Spleen (tissue), 13 donors: ENCODE results near the gene TIMM8A. TPM values are rescaled to one million over a fixed set of nuclear protein-coding genes. Genes with fewer than 3 reads are reported as not detected.

Experiments used
- DNase-seq: peaks from one replicate; pipeline ENCODE4 v3.0.0-alpha.2; 2020
- H3K27ac ChIP-seq, 8 donors: fragments of 200-600 bp; sonication (generic) in 7 of 8; 1 replicate in 4 of 8; 2 replicates in 4 of 8; pipeline versions ENCODE4 v1.5.0 to v1.8.0; 2016 to 2021; ENCODE audit warnings: inconsistent platforms in 4 of 8, mild to moderate bottlenecking in 4 of 8, moderate library complexity in 1 of 8
- H3K27me3 ChIP-seq, 7 donors: fragments of 200-600 bp; sonication (generic) in 6 of 7; replicated peaks in 1 of 7; 1 replicate in 4 of 7; 2 replicates in 3 of 7; pipeline versions ENCODE4 v1.5.0 to v1.8.0; 2016 to 2021; ENCODE audit warnings: inconsistent platforms in 3 of 7, mild to moderate bottlenecking in 1 of 7
- H3K36me3 ChIP-seq, 6 donors: fragments of 200-600 bp; sonication (generic) in 5 of 6; 1 replicate in 4 of 6; 2 replicates in 2 of 6; pipeline versions ENCODE4 v1.5.0 to v1.8.0; 2016 to 2021; ENCODE audit warnings: inconsistent platforms in 2 of 6
- H3K4me1 ChIP-seq, 6 donors: fragments of 200-600 bp; sonication (generic) in 5 of 6; 1 replicate in 3 of 6; 2 replicates in 3 of 6; pipeline versions ENCODE4 v1.5.0 to v1.8.0; 2016 to 2021; ENCODE audit warnings: inconsistent platforms in 3 of 6
- H3K4me3 ChIP-seq, 8 donors: fragments of 200-600 bp; sonication (generic) in 7 of 8; 1 replicate in 4 of 8; 2 replicates in 4 of 8; pipeline versions ENCODE4 v1.5.0 to v1.8.0; 2016 to 2021; ENCODE audit warnings: inconsistent platforms in 4 of 8, mild to moderate bottlenecking in 4 of 8, moderate library complexity in 2 of 8
- H3K9me3 ChIP-seq, 8 donors: fragments of 200-600 bp; sonication (generic) in 7 of 8; 1 replicate in 4 of 8; 2 replicates in 4 of 8; pipeline versions ENCODE4 v1.5.0 to v1.8.0; 2016 to 2021; ENCODE audit warnings: inconsistent platforms in 4 of 8
- CTCF ChIP-seq, 11 experiments: fragments of 200-600 bp in 7 of 11; fragments of 450-650 bp in 4 of 11; sonication (generic) in 4 of 11; IDR thresholded peaks in 8 of 11; conservative IDR thresholded peaks in 3 of 11; 1 replicate in 7 of 11; 2 replicates in 4 of 11; pipeline versions ENCODE4 v1.4.0 to v1.8.0; 2016 to 2021; ENCODE audit warnings: antibody characterized with exemption in 11 of 11, inconsistent platforms in 4 of 11, mild to moderate bottlenecking in 1 of 11
- POLR2A ChIP-seq, 3 donors: fragments of 450-650 bp; IDR thresholded peaks; one replicate each; pipeline ENCODE4 v1.5.1; 2017; ENCODE audit warnings: antibody characterized with exemption in 3 of 3, mild to moderate bottlenecking in 1 of 3
- POLR2AphosphoS5 ChIP-seq, 3 donors: sonication (generic); formaldehyde crosslinking; IDR thresholded peaks; one replicate each; pipeline ENCODE4 v1.5.1; 2017; ENCODE audit warnings: antibody characterized with exemption in 3 of 3
- WGBS, 5 donors: extraction: QIAGEN DNeasy Blood & Tissue Kit in 3 of 5; methylation state at CpG; one replicate each; pipeline versions ENCODE4 v1.1.5 to v1.1.7; 2013 to 2018; 5-methylcytosine and 5-hydroxymethylcytosine counted together
- intact Hi-C: fragments of 100-400 bp; cut with DNase I; formaldehyde crosslinking; loops from one replicate; pipeline ENCODE4 v1.15.0; 2023; ENCODE audit warnings: low total_unique reads
- long read RNA-seq, 2 donors: transcript quantifications; one replicate each; lab custom pipeline, GENCODE V29; 2026
- polyA plus RNA-seq, 3 donors: library from polyadenylated mRNA; stranded (reverse); fragments of 200-250 nt; gene quantifications; one replicate each; pipeline ENCODE4 v1.2.1, GENCODE V29; 2013
- total RNA-seq, 7 donors: library from RNA; depleted of rRNA in 3 of 7; stranded (reverse); fragments of >200 nt in 3 of 7; fragmentation: NEBNext Ultra II Directional in 4 of 7; extraction: Animal tissue kit (Norgen Biotek cat#: 25700) in 4 of 7; gene quantifications; one replicate each; pipeline versions ENCODE4 v1.1.0 to v1.2.1, GENCODE V29; 2016 to 2021
- donor health status: healthy with polysubstance abuse.
- donor health status: DM: no; HTN: no; CAD: no; lungs with moderate emphysema.
- donor health status: DM: no; HTN: no; CAD: no.
- donor health status: Bipolar disorder and iron deficiency.
- donor health status: healthy.
- donor health status: DM: no; HTN: no; CAD: no.
- donor health status: DM: yes; HTN: yes; CAD: no.

The TIMM8A gene
- total RNA-seq (10 to 100 TPM in 3 of 7 donors, 1 to 10 TPM in 4; 3.7 to 12.3 (median 9.8) TPM), polyA plus RNA-seq (10 to 100 TPM in 1 of 3 donors, 1 to 10 TPM in 2; 8.9 to 13.3 (median 9.5) TPM)
- long read RNA-seq, donor 1, transcript TIMM8A-205 (2 exons, 1,194 nt): major isoform, 5 of 6 reads
- long read RNA-seq, donor 1, partial matches to known transcripts: 0 of 6 reads
- long read RNA-seq, donor 1, other reads (novel, unspliced or antisense): 0 of 6 reads
- long read RNA-seq, donor 2, transcript TIMM8A-205 (2 exons, 1,194 nt): major isoform, 8 of 9 reads
- long read RNA-seq, donor 2, partial matches to known transcripts: 0 of 9 reads
- long read RNA-seq, donor 2, other reads (novel, unspliced or antisense): 0 of 9 reads

GRCh38 chrX:101348452-101349192, at the start of gene TIMM8A:
Gene TIMM8A, minus strand, starts transcription at chrX:101348742. Its CDS starts 78 bp downstream, at chrX:101348664.
- Histone ChIP-seq H3K9me3 (no peaks in the 10 kb centered on the region), H3K27ac (peak within 1 kb of the TSS in 7 of 8 donors; percentile 78 to 91 (median 86)), H3K36me3 (peaks cover 0 to 53% (median 0%) of the 10 kb centered on the region in 6 donors)

GRCh38 chrX:101397779-101398178, 49.2 kb upstream of the TIMM8A start:
- no peak overlapping the region for H3K4me3 ChIP-seq
- no peak for DNase-seq
- 43 to 87% (median 66%) methylated on average over 4 of the region's 4 CpGs for WGBS, 5 donors
- intact Hi-C loops: no loop called here
- H3K36me3 ChIP-seq: peaks cover 0 to 84% (median 3%) of the 10 kb centered on the region in 6 donors
- H3K9me3 ChIP-seq: no peaks in the 10 kb centered on the region
- H3K27ac ChIP-seq: no peak overlapping the region
- peaks cover 0 to 21% (median 4%) of the 10 kb centered on the region in 6 donors for H3K4me1 ChIP-seq
- TF ChIP-seq CTCF (IDR thresholded peaks at IDR 0.05 in 8 of 11, conservative IDR thresholded peaks at IDR 0.05 in 3 of 11): no peak
- no peak for TF ChIP-seq POLR2AphosphoS5 (IDR thresholded peaks at IDR 0.05)
- no peak for TF ChIP-seq POLR2A (IDR thresholded peaks at IDR 0.05)
- no peaks in the 10 kb centered on the region for H3K27me3 ChIP-seq

More at GRCh38 chrX:101348452-101349192, at the start of gene TIMM8A:
- 0 to 31% (median 0%) methylated on average over 30 to 55 of the region's 55 CpGs for WGBS, 5 donors
- DNase-seq: peak; percentile 94
- TF ChIP-seq CTCF (IDR thresholded peaks at IDR 0.05 in 8 of 11, conservative IDR thresholded peaks at IDR 0.05 in 3 of 11) (no peak), POLR2A (IDR thresholded peaks at IDR 0.05) (peak in 1 of 3 donors; percentile 12), POLR2AphosphoS5 (IDR thresholded peaks at IDR 0.05) (peak; percentile 91 to 95 (median 93))
- H3K4me1 ChIP-seq: peaks cover 0 to 28% (median 14%) of the 10 kb centered on the region in 6 donors
- H3K4me3 ChIP-seq: peak within 1 kb of the TSS; percentile 47 to 81 (median 60)
- intact Hi-C loops: no loop called here
- H3K27me3 ChIP-seq: peaks cover 0 to 3% (median 0%) of the 10 kb centered on the region in 7 donors

GRCh38 chrX:101395789-101396188, 47.2 kb upstream of the TIMM8A start:
- no peak for DNase-seq
- 45 to 90% (median 80%) methylated on average over 1 of the region's 1 CpG for WGBS, 5 donors
- intact Hi-C loops: no loop called here
- peaks cover 0 to 75% (median 3%) of the 10 kb centered on the region in 6 donors for H3K36me3 ChIP-seq
- H3K4me1 ChIP-seq: peaks cover 0 to 37% (median 19%) of the 10 kb centered on the region in 6 donors
- TF ChIP-seq POLR2AphosphoS5 (IDR thresholded peaks at IDR 0.05): no peak
- TF ChIP-seq POLR2A (IDR thresholded peaks at IDR 0.05): no peak
- no peak for TF ChIP-seq CTCF (IDR thresholded peaks at IDR 0.05 in 8 of 11, conservative IDR thresholded peaks at IDR 0.05 in 3 of 11)
- no peaks in the 10 kb centered on the region for H3K9me3 ChIP-seq
- no peaks in the 10 kb centered on the region for H3K27me3 ChIP-seq
- no peak overlapping the region for H3K4me3 ChIP-seq
- H3K27ac ChIP-seq: no peak overlapping the region

- H3K9me3 ChIP-seq: no peaks in the 10 kb centered on the region
- no peaks in the 10 kb centered on the region for H3K27me3 ChIP-seq
- no peak overlapping the region for H3K27ac ChIP-seq
- H3K4me3 ChIP-seq: no peak overlapping the region
- no peak for TF ChIP-seq POLR2AphosphoS5 (IDR thresholded peaks at IDR 0.05)
- TF ChIP-seq CTCF (IDR thresholded peaks at IDR 0.05 in 8 of 11, conservative IDR thresholded peaks at IDR 0.05 in 3 of 11): no peak
- TF ChIP-seq POLR2A (IDR thresholded peaks at IDR 0.05): no peak
- intact Hi-C loops: no loop called here
- peaks cover 0 to 61% (median 3%) of the 10 kb centered on the region in 6 donors for H3K36me3 ChIP-seq
- DNase-seq: no peak
- H3K4me1 ChIP-seq: peaks cover 0 to 46% (median 19%) of the 10 kb centered on the region in 6 donors
These were observed 45.8 kb upstream of the TIMM8A start for GRCh38 chrX:101394372-101394771.
